HG03159 (cell line): ENCODE data around the gene ACAD10.
A peak's percentile ranks its signal among the peaks of the same experiment; 100 is the strongest.

ENCODE experiments used
- ATAC-seq: cut with Tn5 transposase; IDR thresholded peaks from one replicate; pipeline ENCODE4 v1.9.1; 2021; ENCODE audit warnings: mild to moderate bottlenecking, moderate library complexity; ENCODE audit not compliant: unreplicated experiment

Gene ACAD10

GRCh38 chr12:111775205-111776193 lies 89.6 kb downstream of the ACAD10 start:
- ATAC-seq, result peak; percentile 66

- no peak for ATAC-seq
These were observed 91.0 kb downstream of the ACAD10 start for GRCh38 chr12:111776836-111777344.

- no peak for ATAC-seq
These were observed 91.6 kb downstream of the ACAD10 start for GRCh38 chr12:111777345-111778045.

GRCh38 chr12:111780166-111780565 lies 94.3 kb downstream of the ACAD10 start:
- ATAC-seq, result no peak

- ATAC-seq, result no peak
These were observed 94.8 kb downstream of the ACAD10 start for GRCh38 chr12:111780615-111781014.

GRCh38 chr12:111781085-111781658 lies 95.3 kb downstream of the ACAD10 start:
- ATAC-seq, result no peak

GRCh38 chr12:111783046-111783445 lies 97.2 kb downstream of the ACAD10 start:
- ATAC-seq, result no peak

- no peak for ATAC-seq
These were observed 99.1 kb downstream of the ACAD10 start for GRCh38 chr12:111784953-111785352.

GRCh38 chr12:111785651-111786050 lies 99.8 kb downstream of the ACAD10 start:
- ATAC-seq, result no peak

- no peak for ATAC-seq
These were observed 102.4 kb downstream of the ACAD10 start for GRCh38 chr12:111788178-111788654.

GRCh38 chr12:111789779-111790178 lies 103.9 kb downstream of the ACAD10 start:
- no peak for ATAC-seq

GRCh38 chr12:111791507-111791906 lies 105.7 kb downstream of the ACAD10 start:
- ATAC-seq, result no peak

GRCh38 chr12:111792155-111792855 lies 106.5 kb downstream of the ACAD10 start:
- no peak for ATAC-seq

- ATAC-seq, result no peak
These were observed 107.0 kb downstream of the ACAD10 start for GRCh38 chr12:111792856-111793235.

- ATAC-seq, result no peak
These were observed 112.3 kb downstream of the ACAD10 start for GRCh38 chr12:111798182-111798581.

- no peak for ATAC-seq
These were observed 113.9 kb downstream of the ACAD10 start for GRCh38 chr12:111799758-111800157.

GRCh38 chr12:111803038-111803626 lies 117.3 kb downstream of the ACAD10 start:
- no peak for ATAC-seq

GRCh38 chr12:111803851-111804250 lies 118.0 kb downstream of the ACAD10 start:
- no peak for ATAC-seq

- no peak for ATAC-seq
These were observed 120.5 kb downstream of the ACAD10 start for GRCh38 chr12:111806304-111806703.
